K562 (cell line): ENCODE data around the gene UBA3. TPM values are rescaled to one million over a fixed set of nuclear protein-coding genes. Genes with fewer than 3 reads are reported as not detected.

Experiments used
- ATAC-seq: fragments of 200-7000 bp; cut with Tn5 transposase; 3 replicates; pipeline ENCODE4 v1.9.1; 2020; ENCODE audit warnings: moderate library complexity
- BruUV-seq: library from RNA; stranded (reverse); fragments of 400-500 nt; replicated peaks from 2 replicates; lab custom pipeline; 2021; lab: Mats Ljungman, UMichigan
- CTCF ChIA-PET: fragments of 300-600 bp; formaldehyde crosslinking; extraction: SDS; loops from one replicate; lab custom pipeline; 2021; ENCODE audit warnings: low intra/inter-chr PET ratio; lab: Yijun Ruan, JAX
- POLR2A ChIA-PET: fragments of 300-600, 350-650 bp; sonication (Branson Sonifier 250); formaldehyde crosslinking; extraction: SDS; loops from one replicate; lab custom pipeline; 2021; ENCODE audit warnings: antibody characterized with exemption, inconsistent platforms; lab: Yijun Ruan, JAX
- DNase-seq, 4 experiments: peaks; one replicate each; pipeline versions ENCODE4 v3.0.0 to v3.0.0-alpha.2; 2011 to 2018; ENCODE audit warnings: low spot score in 3 of 4, mixed read lengths in 3 of 4; ENCODE audit errors: extremely low read depth in 1 of 4
- FAIRE-seq: peaks from 2 replicates; lab custom pipeline; 2011; peaks lifted over from hg19 to GRCh38; lab: Jason Lieb, UNC
- H2AFZ ChIP-seq: 2 replicates; pipeline ENCODE4 v1.6.0; 2011; ENCODE audit warnings: low read depth, low read length, control low read depth, inconsistent platforms
- H3K27ac ChIP-seq: fragments of 200-600 bp; 3 replicates; pipeline ENCODE4 v1.8.0; 2011; ENCODE audit warnings: low read depth, mild to moderate bottlenecking, control low read depth, inconsistent platforms, low read length, moderate library complexity, mixed read lengths; ENCODE audit errors: extremely low read depth
- H3K27me3 ChIP-seq, 2 experiments: fragments of 300-600 bp in 1 of 2; 2 replicates in 1 of 2; 3 replicates in 1 of 2; pipeline versions ENCODE4 v1.6.0 to v1.8.0; 2011; ENCODE audit warnings: inconsistent platforms in 2 of 2, low read length in 2 of 2, mild to moderate bottlenecking in 1 of 2, mixed read lengths in 1 of 2, moderate library complexity in 1 of 2; ENCODE audit not compliant: control insufficient read depth in 2 of 2, insufficient read depth in 2 of 2
- H3K36me3 ChIP-seq: fragments of 300-600 bp; 3 replicates; pipeline ENCODE4 v1.8.0; 2011; ENCODE audit warnings: mild to moderate bottlenecking, low read length, inconsistent platforms; ENCODE audit not compliant: control insufficient read depth, insufficient read depth
- H3K4me1 ChIP-seq, 2 experiments: fragments of 200-600 bp in 1 of 2; replicated peaks in 1 of 2; 2 replicates in 1 of 2; 3 replicates in 1 of 2; pipeline versions ENCODE4 v1.5.1 to v1.8.0; 2011; ENCODE audit warnings: inconsistent platforms in 2 of 2, low read length in 2 of 2, mild to moderate bottlenecking in 1 of 2, mixed read lengths in 1 of 2, moderate library complexity in 1 of 2; ENCODE audit not compliant: control insufficient read depth in 2 of 2, insufficient read depth in 2 of 2
- H3K4me2 ChIP-seq: 2 replicates; pipeline ENCODE4 v1.6.1; 2011; ENCODE audit warnings: low read length, control low read depth, inconsistent platforms, mixed read lengths; ENCODE audit not compliant: insufficient read depth
- H3K4me3 ChIP-seq: fragments of 200-600 bp; sonication (generic), shearing (Covaris generic); 2 replicates; pipeline ENCODE4 v1.5.1; 2016; ENCODE audit warnings: control low read depth, inconsistent platforms
- H3K79me2 ChIP-seq: fragments of 200-600 bp; 3 replicates; pipeline ENCODE4 v1.8.0; 2011; ENCODE audit warnings: low read length, inconsistent platforms; ENCODE audit not compliant: control insufficient read depth, insufficient read depth
- H3K9ac ChIP-seq, 2 experiments: 2 replicates each; pipeline versions ENCODE4 v1.6.0 to v1.6.1; 2011; ENCODE audit warnings: low read depth in 2 of 2, low read length in 2 of 2, control low read depth in 1 of 2, inconsistent platforms in 1 of 2, mild to moderate bottlenecking in 1 of 2, mixed read lengths in 1 of 2; ENCODE audit not compliant: insufficient read depth in 1 of 2
- H3K9me1 ChIP-seq: one replicate; pipeline ENCODE4 v1.6.0; 2011; ENCODE audit warnings: inconsistent platforms, mild to moderate bottlenecking, low read length, moderate library complexity; ENCODE audit not compliant: control insufficient read depth, insufficient read depth
- H3K9me3 ChIP-seq: replicated peaks from 2 replicates; pipeline ENCODE4 v1.5.1; 2011; ENCODE audit warnings: low read depth, low read length, inconsistent platforms; ENCODE audit not compliant: control insufficient read depth, insufficient read depth
- H4K20me1 ChIP-seq: replicated peaks from 2 replicates; pipeline ENCODE4 v1.6.1; 2011; ENCODE audit warnings: low read length, inconsistent platforms, mixed read lengths; ENCODE audit not compliant: control insufficient read depth, insufficient read depth
- KAT2B ChIP-seq: IDR thresholded peaks from one replicate; pipeline ENCODE4 v1.6.1; 2012; ENCODE audit warnings: low read depth, mild to moderate bottlenecking, control low read depth, inconsistent platforms, low read length, moderate library complexity
- MYNN ChIP-seq, 2 experiments: sonication (generic); formaldehyde crosslinking in 1 of 2; IDR thresholded peaks; 2 replicates each; pipeline versions ENCODE4 v1.5.0 to v1.6.1; 2016 to 2020; ENCODE audit warnings: antibody characterized with exemption in 1 of 2, missing genetic modification reagents in 1 of 2
- POLR2G ChIP-seq: fragments of 200-400 bp; formaldehyde crosslinking; IDR thresholded peaks from 2 replicates; pipeline ENCODE4 v1.6.1; 2017; ENCODE audit warnings: low read depth, mild to moderate bottlenecking, antibody characterized with exemption, low read length, moderate library complexity
- RFX7 ChIP-seq: fragments of 250-450 bp; sonication (Bioruptor Pico); IDR thresholded peaks from 2 replicates; pipeline ENCODE4 v1.5.1; 2021; ENCODE audit warnings: mild to moderate bottlenecking
- RUNX1 ChIP-seq: sonication (generic); IDR thresholded peaks from 2 replicates; pipeline ENCODE4 v1.6.1; 2016; ENCODE audit warnings: antibody characterized with exemption, low read depth
- WGBS: fragments of 100-300 bp; shearing (Covaris generic); methylation state at CpG from one replicate; pipeline ENCODE4 v1.1.6; 2016; ENCODE audit warnings: low coverage, mixed read lengths; ENCODE audit not compliant: insufficient coverage; ENCODE audit errors: missing lambda C conversion rate; 5-methylcytosine and 5-hydroxymethylcytosine counted together
- in situ Hi-C: fragments of 300-500 bp; cut with MboI; formaldehyde crosslinking; loops from 4 replicates; pipeline ENCODE4 v1.15.0; 2018; ENCODE audit warnings: inconsistent platforms, mixed read lengths
- intact Hi-C: fragments of 100-400 bp; cut with micrococcal nuclease; formaldehyde crosslinking; loops from 2 replicates; pipeline ENCODE4 v1.14.2; 2022
- polyA plus RNA-seq, 8 experiments: library from polyadenylated mRNA; depleted of rRNA in 4 of 8; stranded (reverse) in 5 of 8; unstranded in 3 of 8; fragments of >200 nt; fragmentation: Nextera tagmentation in 2 of 8; fragmentation: Illumina TruSeq in 1 of 8; extraction: Ambion mirVana in 2 of 8; extraction: Trizol in 1 of 8; gene quantifications; 2 replicates each; pipeline versions ENCODE4 v1.2.1 to v1.2.3, GENCODE V29; 2011 to 2014; ENCODE audit warnings: inconsistent platforms in 1 of 8, missing spikeins in 1 of 8
- total RNA-seq, 7 experiments: library from RNA; depleted of rRNA in 6 of 7; stranded (reverse); fragments of >200 nt in 6 of 7; fragmentation: Illumina TruSeq in 2 of 7; extraction: Trizol in 2 of 7; gene quantifications; 2 replicates each; pipeline versions ENCODE4 v1.2.1 to v1.2.3, GENCODE V29; 2011 to 2021; ENCODE audit warnings: low replicate concordance in 1 of 7
- TF ChIP-seq, protein P1 (sequence below): fragments of 450-650 bp; formaldehyde crosslinking; IDR thresholded peaks from 2 replicates; pipeline ENCODE4 v1.4.0; 2022; ENCODE audit warnings: mild to moderate bottlenecking, moderate library complexity
- TF ChIP-seq, protein P2 (sequence below): fragments of 250-450 bp; sonication (Bioruptor Pico); IDR thresholded peaks from 2 replicates; pipeline ENCODE4 v1.4.0; 2020; ENCODE audit warnings: mild to moderate bottlenecking
- TF ChIP-seq, protein P3 (sequence below): fragments of 250-450 bp; sonication (Bioruptor Pico); IDR thresholded peaks from 2 replicates; pipeline ENCODE4 v1.5.0; 2021
- TF ChIP-seq, protein P4 (sequence below): fragments of 250-450 bp; sonication (Bioruptor Pico); IDR thresholded peaks from 2 replicates; pipeline ENCODE4 v1.4.0; 2020; ENCODE audit warnings: mild to moderate bottlenecking, moderate library complexity

The UBA3 gene
- total and polyA plus RNA-seq, 9 of the 15 experiments (the other 6 are each of a cell fraction or from before 2014, with no cell fraction given): 23.2 to 80.0 (median 38.6) TPM

DNA sequence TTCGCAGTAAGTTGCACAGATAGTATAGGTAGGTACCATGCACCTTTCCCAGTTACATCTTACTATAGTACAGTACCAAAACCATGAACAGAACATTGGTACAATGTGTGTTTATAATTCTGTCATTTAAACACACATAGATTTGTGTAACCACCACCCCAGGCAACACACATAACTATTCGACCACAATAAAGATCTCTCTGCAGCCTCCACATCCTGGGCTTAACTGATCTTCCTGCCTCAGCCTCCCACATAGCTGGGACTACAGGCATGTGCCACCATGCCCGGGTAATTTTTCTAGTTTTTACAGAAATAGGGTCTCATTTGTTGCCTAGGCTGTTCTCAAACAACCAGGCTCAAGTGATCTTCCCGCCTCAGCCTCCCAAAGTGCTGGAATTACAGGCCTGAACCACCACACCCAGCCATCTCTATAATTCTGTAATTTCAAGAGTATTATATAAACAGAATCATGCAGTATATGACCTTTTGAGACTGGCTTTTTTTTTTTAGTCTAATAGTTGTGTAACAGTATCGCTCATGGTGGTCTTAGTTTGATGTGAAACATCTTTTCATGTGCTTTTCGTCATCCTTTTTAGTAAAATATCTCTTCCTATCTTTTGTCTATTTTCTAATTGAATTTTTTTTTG is 14.7 kb downstream of the UBA3 start:
- 88% methylated on average over 6 of the region's 6 CpGs for WGBS
- in situ Hi-C loops: no loop called here
- no peak overlapping the region for H3K27ac ChIP-seq
- BruUV-seq: no TSS peak
- peaks cover 37% of the 10 kb centered on the region; the same call in 2 of the 3 replicates for H3K36me3 ChIP-seq
- H4K20me1 ChIP-seq: no peaks in the 10 kb centered on the region
- ChIA-PET CTCF (no interaction called here), POLR2A (no interaction called here)
- DNase-seq (no peak), ATAC-seq (no peak), FAIRE-seq (no peak)
- H3K4me1 ChIP-seq: no peaks in the 10 kb centered on the region
- H2AFZ ChIP-seq: no peak overlapping the region
- no peak overlapping the region for H3K9ac ChIP-seq
- intact Hi-C loops: no loop called here
- no peaks in the 10 kb centered on the region for H3K9me3 ChIP-seq
- H3K4me3 ChIP-seq: no peak overlapping the region
- no peaks in the 10 kb centered on the region for H3K9me1 ChIP-seq
- H3K4me2 ChIP-seq: no peak overlapping the region
- H3K27me3 ChIP-seq: no peaks in the 10 kb centered on the region
- H3K79me2 ChIP-seq: no peaks in the 10 kb centered on the region
- TF ChIP-seq, protein P1, sequence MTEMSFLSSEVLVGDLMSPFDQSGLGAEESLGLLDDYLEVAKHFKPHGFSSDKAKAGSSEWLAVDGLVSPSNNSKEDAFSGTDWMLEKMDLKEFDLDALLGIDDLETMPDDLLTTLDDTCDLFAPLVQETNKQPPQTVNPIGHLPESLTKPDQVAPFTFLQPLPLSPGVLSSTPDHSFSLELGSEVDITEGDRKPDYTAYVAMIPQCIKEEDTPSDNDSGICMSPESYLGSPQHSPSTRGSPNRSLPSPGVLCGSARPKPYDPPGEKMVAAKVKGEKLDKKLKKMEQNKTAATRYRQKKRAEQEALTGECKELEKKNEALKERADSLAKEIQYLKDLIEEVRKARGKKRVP (CRISPR knock-in tag): no peak
- TF ChIP-seq, protein P2, sequence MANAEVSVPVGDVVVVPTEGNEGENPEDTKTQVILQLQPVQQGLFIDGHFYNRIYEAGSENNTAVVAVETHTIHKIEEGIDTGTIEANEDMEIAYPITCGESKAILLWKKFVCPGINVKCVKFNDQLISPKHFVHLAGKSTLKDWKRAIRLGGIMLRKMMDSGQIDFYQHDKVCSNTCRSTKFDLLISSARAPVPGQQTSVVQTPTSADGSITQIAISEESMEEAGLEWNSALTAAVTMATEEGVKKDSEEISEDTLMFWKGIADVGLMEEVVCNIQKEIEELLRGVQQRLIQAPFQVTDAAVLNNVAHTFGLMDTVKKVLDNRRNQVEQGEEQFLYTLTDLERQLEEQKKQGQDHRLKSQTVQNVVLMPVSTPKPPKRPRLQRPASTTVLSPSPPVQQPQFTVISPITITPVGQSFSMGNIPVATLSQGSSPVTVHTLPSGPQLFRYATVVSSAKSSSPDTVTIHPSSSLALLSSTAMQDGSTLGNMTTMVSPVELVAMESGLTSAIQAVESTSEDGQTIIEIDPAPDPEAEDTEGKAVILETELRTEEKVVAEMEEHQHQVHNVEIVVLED (CRISPR knock-in tag): no peak
- TF ChIP-seq POLR2G: no peak
- TF ChIP-seq RUNX1: no peak
- TF ChIP-seq RFX7 (CRISPR knock-in tag): no peak
- TF ChIP-seq KAT2B: no peak
- TF ChIP-seq, protein P3, sequence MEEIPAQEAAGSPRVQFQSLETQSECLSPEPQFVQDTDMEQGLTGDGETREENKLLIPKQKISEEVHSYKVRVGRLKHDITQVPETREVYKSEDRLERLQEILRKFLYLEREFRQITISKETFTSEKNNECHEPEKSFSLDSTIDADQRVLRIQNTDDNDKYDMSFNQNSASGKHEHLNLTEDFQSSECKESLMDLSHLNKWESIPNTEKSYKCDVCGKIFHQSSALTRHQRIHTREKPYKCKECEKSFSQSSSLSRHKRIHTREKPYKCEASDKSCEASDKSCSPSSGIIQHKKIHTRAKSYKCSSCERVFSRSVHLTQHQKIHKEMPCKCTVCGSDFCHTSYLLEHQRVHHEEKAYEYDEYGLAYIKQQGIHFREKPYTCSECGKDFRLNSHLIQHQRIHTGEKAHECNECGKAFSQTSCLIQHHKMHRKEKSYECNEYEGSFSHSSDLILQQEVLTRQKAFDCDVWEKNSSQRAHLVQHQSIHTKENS (CRISPR knock-in tag): no peak
- no peak for TF ChIP-seq MYNN (IDR thresholded peaks at IDR 0.05)
- TF ChIP-seq MYNN (CRISPR knock-in tag; IDR thresholded peaks at IDR 0.05): no peak
- TF ChIP-seq, protein P4, sequence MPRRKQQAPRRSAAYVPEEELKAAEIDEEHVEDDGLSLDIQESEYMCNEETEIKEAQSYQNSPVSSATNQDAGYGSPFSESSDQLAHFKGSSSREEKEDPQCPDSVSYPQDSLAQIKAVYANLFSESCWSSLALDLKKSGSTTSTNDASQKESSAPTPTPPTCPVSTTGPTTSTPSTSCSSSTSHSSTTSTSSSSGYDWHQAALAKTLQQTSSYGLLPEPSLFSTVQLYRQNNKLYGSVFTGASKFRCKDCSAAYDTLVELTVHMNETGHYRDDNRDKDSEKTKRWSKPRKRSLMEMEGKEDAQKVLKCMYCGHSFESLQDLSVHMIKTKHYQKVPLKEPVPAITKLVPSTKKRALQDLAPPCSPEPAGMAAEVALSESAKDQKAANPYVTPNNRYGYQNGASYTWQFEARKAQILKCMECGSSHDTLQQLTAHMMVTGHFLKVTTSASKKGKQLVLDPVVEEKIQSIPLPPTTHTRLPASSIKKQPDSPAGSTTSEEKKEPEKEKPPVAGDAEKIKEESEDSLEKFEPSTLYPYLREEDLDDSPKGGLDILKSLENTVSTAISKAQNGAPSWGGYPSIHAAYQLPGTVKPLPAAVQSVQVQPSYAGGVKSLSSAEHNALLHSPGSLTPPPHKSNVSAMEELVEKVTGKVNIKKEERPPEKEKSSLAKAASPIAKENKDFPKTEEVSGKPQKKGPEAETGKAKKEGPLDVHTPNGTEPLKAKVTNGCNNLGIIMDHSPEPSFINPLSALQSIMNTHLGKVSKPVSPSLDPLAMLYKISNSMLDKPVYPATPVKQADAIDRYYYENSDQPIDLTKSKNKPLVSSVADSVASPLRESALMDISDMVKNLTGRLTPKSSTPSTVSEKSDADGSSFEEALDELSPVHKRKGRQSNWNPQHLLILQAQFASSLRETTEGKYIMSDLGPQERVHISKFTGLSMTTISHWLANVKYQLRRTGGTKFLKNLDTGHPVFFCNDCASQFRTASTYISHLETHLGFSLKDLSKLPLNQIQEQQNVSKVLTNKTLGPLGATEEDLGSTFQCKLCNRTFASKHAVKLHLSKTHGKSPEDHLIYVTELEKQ (CRISPR knock-in tag): no peak
